A549 treated with DMSO at 1 μM for 4 hours (cell line): ENCODE measurements around the gene RASA1. TPM values are rescaled to one million over a fixed set of nuclear protein-coding genes. Genes with fewer than 3 reads are reported as not detected.

Experiments used
- total RNA-seq: library from RNA; stranded (reverse); fragments of 200-300 nt; extraction: Qiagen RNA extraction; gene quantifications from 5 replicates; pipeline ENCODE4 v1.2.3, GENCODE V29; 2022; ENCODE audit warnings: low read depth

Gene RASA1
- 21.0 to 30.7 TPM (median 26.7 TPM) in 5 replicates for total RNA-seq

GRCh38 chr5:87267574-87268125, at the start of gene RASA1:
RASA1 (plus strand) TSS chr5:87267883; CDS start chr5:87268452, 569 bp downstream.

GRCh38 chr5:87412630-87413342, 145.1 kb downstream of the RASA1 start, which contains the start of gene CCNH:
CCNH (minus strand) TSS chr5:87412930; CDS start chr5:87412794, 136 bp downstream.

Other genes starting within 250 kb of the RASA1 start
- gene CCNH, start 145.0 kb downstream of the RASA1 start, total RNA-seq, result 40.6 to 62.1 TPM (median 46.3 TPM) in 5 replicates